KBM-7 (cell line): ENCODE results near the gene CDH4.
"Not testable (repeated sequence)": the region's sequence is repeated elsewhere in the genome, so short reads cannot be mapped to it uniquely, and the experiment has no call there.

ENCODE experiments used
- DNase-seq: peaks from one replicate; pipeline ENCODE4 v3.0.0-alpha.2; 2015
- in situ Hi-C: fragments of 300-500 bp; cut with MboI; formaldehyde crosslinking; loops from 2 replicates; pipeline ENCODE4 v1.14.3; 2020; ENCODE audit warnings: low sequenced_read_pairs, low pct_unique_long_range_greater_than_20kb, mixed read lengths

CDH4 gene

GRCh38 chr20:61396262-61396848 is 144.3 kb downstream of the CDH4 start:
- in situ Hi-C loops, result no loop called here
- DNase-seq, result no peak

DNA sequence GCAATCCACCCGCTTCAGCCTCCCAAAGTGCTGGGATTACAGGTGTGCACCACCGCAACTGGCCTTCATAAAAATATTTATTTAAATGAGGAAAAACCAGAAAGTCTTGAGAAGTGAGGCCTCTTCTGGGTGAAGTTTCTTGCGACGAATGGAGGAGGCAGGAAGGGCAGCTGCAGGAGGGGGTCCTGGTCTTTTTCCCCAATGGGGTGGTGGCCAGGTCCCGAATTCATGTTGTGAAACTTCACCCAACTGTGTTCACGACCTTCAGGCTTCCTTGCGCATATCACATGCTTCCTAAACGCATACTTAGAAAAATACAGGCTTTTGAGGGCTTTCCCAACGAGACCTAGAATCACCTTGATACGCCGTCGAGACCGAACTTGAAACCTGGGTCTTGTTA is 145.1 kb downstream of the CDH4 start:
- in situ Hi-C loops, result no loop called here
- no peak for DNase-seq

DNA sequence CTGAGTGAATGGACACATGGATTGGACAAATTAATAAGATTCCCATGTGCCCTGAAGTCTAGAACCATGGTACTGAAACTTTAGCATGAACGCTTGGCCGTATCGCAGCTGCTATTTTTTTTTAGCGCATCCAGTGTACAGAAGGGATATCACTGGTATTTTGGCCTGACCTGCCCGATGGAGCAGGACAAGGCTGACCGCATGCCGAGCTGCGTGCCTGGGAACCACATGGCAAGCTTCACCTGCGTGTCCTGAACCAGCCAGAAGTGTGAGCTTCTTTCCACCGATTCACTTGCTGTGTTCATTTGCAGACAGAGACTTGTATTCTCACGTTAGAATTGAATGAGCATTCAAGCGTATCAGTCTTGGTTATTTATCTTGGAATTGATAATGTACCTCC is 145.7 kb downstream of the CDH4 start:
- no peak for DNase-seq
- in situ Hi-C loops, result no loop called here

- in situ Hi-C loops, result no loop called here
- DNase-seq, result no peak
Observed at GRCh38 chr20:61399433-61399832, 147.4 kb downstream of the CDH4 start.

GRCh38 chr20:61400499-61400898 is 148.4 kb downstream of the CDH4 start:
- in situ Hi-C loops, result no loop called here
- DNase-seq, result no peak

GRCh38 chr20:61404303-61404702 is 152.2 kb downstream of the CDH4 start:
- no peak for DNase-seq
- in situ Hi-C loops, result no loop called here

DNA sequence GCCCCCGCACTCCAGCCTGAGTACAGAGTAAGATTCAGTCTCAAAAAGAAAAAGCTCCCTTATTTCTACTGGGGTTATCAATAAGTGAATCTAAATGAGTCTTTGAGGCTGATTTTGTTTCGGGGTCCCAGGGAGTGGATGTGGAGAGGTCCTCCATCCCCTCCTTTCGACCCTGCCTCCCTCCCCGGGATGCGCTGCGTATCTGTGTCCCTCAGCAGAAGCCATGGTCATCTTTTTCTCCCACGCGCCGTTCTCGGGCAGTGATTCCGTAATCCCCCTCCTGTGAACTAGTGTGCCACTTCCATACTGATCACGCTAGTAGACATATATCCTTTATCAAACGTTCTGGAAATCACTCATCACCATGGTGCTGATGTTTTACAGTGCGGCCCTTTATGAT is 152.9 kb downstream of the CDH4 start:
- in situ Hi-C loops, result no loop called here

DNA sequence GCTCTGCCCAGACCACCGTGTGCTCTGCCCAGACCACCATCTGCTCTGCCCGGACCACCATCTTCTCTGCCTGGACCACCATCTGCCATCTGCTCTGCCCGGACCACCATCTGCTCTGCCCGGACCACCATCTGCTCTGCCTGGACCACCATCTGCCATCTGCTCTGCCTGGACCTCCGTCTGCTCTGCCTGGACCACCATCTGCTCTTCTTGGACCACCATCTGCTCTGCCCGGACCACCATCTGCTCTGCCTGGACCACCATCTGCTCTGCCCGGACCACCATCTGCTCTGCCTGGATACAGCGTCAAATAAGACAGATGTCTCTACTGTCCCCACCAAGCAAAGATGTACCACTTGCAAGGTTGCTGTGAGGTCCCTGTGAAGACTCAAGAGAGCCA is 154.7 kb downstream of the CDH4 start:
- in situ Hi-C loops, DNase-seq: not testable (repeated sequence)

More for the DNA sequence above, 152.9 kb downstream of the CDH4 start:
- no peak for DNase-seq

GRCh38 chr20:61407561-61407960 is 155.5 kb downstream of the CDH4 start:
- DNase-seq, result no peak
- in situ Hi-C loops, result no loop called here

- no peak for DNase-seq
- in situ Hi-C loops, result no loop called here
Observed at GRCh38 chr20:61408951-61409740, 157.1 kb downstream of the CDH4 start.

- no peak for DNase-seq
Observed at GRCh38 chr20:61411743-61412142, 159.7 kb downstream of the CDH4 start.

DNA sequence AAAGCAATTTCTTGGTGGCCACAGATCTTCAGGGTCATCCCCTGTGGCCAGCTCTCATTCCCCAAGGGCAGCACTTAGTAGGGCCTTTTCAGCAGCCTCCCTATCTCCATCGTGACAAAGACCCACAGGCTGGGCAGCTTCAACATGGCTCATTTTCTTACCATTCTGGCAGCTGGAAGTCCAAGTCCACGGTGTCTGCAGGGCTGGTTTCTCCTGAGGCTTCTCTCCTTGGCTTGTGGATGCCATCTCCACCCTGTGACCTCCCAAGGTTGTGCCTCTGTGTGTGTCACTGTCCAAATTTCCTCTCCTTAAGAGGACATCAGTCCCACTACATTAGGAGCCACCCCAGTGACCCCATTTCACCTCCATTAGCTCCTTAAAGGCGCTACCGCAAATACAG is 161.7 kb downstream of the CDH4 start:
- DNase-seq, result no peak
- in situ Hi-C loops, result no loop called here

More at GRCh38 chr20:61411743-61412142, 159.7 kb downstream of the CDH4 start:
- in situ Hi-C loops, result no loop called here

DNA sequence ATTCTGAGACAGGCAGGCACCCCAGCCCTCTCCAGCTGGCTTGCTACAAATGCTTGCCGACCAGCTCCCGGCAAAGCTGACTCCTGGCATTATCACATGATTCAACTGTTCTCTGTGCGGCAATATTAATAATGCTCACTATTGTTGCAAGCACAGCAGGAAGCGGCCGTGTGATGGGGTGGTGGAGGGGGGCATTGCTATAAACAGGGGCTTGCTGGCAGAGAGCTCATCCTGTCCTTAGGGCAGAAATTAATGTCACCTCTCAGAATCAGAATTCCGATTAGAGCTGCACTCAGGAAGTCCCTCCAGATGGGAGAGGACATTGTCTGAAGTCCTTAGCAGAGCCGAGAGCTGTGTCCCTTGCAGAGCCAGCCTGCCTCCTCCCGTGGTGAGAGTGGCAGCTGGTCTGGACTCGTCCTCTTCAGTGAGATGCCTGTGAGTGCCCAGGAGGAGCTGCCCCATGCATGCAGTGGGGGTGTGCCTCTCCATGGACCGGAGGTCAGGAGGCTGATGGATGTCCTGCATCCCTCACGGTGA is 162.5 kb downstream of the CDH4 start:
- no peak for DNase-seq
- in situ Hi-C loops, result no loop called here

DNA sequence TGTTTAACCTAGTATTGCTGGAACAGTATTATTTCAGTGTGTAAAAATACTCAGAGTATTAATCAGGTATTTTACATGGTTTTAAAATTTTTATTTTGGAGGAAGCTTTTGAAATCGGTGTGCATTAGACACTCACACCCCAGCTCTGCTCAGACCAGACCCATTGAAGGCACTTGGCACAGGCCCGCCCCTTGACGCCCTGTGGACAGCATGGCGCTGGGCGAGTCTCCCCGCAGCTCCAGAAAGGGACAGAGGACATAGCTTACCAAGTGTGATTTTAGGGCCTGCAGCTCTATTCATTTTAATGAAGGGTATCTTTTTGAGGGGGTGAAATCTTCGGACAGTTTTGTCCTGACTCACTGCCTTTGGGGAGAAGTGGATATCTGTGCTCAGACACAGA is 164.5 kb downstream of the CDH4 start:
- no peak for DNase-seq
- in situ Hi-C loops, result no loop called here

DNA sequence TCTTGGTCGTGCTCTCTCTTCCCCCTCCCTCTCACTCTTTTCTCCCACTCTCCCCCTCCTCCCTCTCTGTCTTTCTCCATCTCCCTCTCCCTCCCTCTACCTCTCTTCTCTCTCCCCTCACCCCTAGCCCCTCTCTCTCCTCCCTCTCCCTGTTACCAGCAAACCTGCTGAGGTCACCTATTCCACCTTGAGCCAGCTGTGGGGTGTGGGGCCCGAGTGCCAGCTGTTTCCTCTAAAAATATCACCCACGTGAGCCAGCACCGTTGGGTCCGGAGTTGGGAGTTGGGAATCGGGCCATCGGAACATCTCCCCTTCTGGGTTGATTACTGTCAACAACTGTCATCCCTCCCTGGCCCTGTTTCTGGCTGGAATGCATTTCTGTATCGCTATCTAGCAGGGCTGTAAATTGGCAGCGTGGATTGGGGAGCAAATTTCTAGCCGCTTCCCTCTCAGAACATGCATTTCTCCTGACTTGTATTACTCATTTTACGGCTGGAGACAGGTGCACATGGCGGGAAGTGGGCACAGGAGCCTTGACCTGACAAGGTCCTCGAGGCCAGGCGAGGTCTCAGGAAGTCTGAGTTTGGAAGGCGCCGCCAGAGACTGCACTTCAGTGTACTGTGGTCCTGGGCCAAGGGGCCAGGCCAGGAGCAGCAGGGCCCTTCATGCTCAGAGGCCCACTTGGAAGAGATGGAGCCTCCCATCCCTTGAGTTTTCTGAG is 165.3 kb downstream of the CDH4 start:
- no peak for DNase-seq
- in situ Hi-C loops, result no loop called here

DNA sequence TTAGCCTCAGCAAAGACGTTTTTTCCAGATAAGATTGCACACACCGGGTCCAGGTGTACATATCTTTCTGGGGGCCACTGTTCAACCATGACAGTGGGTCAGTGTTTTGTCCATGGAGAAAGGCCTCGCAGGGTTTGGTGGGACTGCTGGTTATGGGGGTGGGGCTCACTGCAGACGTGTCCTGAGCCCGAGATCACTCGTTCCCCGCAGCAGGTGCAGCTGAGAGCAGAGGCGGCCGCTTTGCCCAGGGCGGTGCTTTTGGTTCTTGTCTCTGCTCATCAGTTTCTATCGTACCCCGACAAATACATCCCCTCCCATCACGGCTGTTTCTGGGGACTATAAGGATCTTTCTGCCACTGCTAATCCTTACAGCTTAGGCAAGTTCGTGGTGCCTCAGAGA is 166.9 kb downstream of the CDH4 start:
- in situ Hi-C loops, result no loop called here
- no peak for DNase-seq

DNA sequence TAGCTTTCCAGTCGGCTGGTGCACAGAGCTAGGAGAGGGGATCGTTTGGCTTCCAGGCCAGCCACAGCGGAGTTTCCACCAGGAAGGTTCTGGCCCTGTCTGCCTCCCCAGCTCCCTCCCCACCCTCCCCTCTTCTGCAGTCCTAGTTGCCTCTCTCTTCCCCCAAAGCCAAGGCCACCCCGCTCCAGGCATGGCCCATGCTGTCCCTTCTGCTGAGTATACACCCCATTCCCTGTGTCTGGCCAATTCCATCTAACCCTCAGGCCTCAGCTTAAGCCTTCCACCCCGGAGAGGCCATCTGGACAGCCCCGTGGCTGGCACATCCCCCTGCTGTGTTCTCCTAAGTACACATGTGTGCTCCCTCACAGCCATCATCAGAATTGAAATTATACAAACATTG is 167.4 kb downstream of the CDH4 start:
- no peak for DNase-seq
- in situ Hi-C loops, result no loop called here

- DNase-seq, result no peak
- in situ Hi-C loops, result no loop called here
Observed at GRCh38 chr20:61420056-61420455, 168.0 kb downstream of the CDH4 start.

GRCh38 chr20:61420781-61421180 is 168.7 kb downstream of the CDH4 start:
- no peak for DNase-seq

More at GRCh38 chr20:61420781-61421180, 168.7 kb downstream of the CDH4 start:
- in situ Hi-C loops, result no loop called here
